ENCODE results near the gene TSC2. TPM values are rescaled to one million over a fixed set of nuclear protein-coding genes. Genes with fewer than 3 reads are reported as not detected.

TSC2 gene
- total RNA-seq, 1 experiment from 2014 or later: 134 TPM

- TF ChIP-seq, protein P1, sequence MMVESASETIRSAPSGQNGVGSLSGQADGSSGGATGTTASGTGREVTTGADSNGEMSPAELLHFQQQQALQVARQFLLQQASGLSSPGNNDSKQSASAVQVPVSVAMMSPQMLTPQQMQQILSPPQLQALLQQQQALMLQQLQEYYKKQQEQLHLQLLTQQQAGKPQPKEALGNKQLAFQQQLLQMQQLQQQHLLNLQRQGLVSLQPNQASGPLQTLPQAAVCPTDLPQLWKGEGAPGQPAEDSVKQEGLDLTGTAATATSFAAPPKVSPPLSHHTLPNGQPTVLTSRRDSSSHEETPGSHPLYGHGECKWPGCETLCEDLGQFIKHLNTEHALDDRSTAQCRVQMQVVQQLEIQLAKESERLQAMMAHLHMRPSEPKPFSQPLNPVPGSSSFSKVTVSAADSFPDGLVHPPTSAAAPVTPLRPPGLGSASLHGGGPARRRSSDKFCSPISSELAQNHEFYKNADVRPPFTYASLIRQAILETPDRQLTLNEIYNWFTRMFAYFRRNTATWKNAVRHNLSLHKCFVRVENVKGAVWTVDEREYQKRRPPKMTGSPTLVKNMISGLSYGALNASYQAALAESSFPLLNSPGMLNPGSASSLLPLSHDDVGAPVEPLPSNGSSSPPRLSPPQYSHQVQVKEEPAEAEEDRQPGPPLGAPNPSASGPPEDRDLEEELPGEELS (CRISPR knock-in tag; IDR thresholded peaks at IDR 0.05): no peak
- no peak for TF ChIP-seq ZBTB43 (CRISPR knock-in tag; IDR thresholded peaks at IDR 0.05)
- no peak for TF ChIP-seq IRF1 (CRISPR knock-in tag; IDR thresholded peaks at IDR 0.05)
- TF ChIP-seq ZNF532 (CRISPR knock-in tag; IDR thresholded peaks at IDR 0.05; ENCODE audit: borderline replicate concordance): no peak
- H3K27ac Mint-ChIP-seq: no peak overlapping the region; the same call in 1 of the 2 replicates
- peaks cover 3% of the 10 kb centered on the region; the same call in 1 of the 2 replicates for H3K36me3 Mint-ChIP-seq
- no peak overlapping the region for H3K4me3 Mint-ChIP-seq
- DNase-seq (ENCODE audit: low spot score) (no peak), ATAC-seq (no peak)
- CTCF ChIA-PET: interaction anchor here (1.1 to 5.8 kb wide), 3 partner anchors 51 to 85 kb away, joined by 3 to 73 read pairs (median 5); no protein-coding TSS in a partner anchor
- H3K9me3 Mint-ChIP-seq: no peaks in the 10 kb centered on the region
- H3K4me1 Mint-ChIP-seq: no peaks in the 10 kb centered on the region
- POLR2A ChIA-PET: no interaction called here
- H3K27me3 Mint-ChIP-seq (ENCODE audit: low read depth): no peaks in the 10 kb centered on the region
Measured at GRCh38 chr16:2088759-2089358, 41.1 kb downstream of the TSC2 start.

DNA sequence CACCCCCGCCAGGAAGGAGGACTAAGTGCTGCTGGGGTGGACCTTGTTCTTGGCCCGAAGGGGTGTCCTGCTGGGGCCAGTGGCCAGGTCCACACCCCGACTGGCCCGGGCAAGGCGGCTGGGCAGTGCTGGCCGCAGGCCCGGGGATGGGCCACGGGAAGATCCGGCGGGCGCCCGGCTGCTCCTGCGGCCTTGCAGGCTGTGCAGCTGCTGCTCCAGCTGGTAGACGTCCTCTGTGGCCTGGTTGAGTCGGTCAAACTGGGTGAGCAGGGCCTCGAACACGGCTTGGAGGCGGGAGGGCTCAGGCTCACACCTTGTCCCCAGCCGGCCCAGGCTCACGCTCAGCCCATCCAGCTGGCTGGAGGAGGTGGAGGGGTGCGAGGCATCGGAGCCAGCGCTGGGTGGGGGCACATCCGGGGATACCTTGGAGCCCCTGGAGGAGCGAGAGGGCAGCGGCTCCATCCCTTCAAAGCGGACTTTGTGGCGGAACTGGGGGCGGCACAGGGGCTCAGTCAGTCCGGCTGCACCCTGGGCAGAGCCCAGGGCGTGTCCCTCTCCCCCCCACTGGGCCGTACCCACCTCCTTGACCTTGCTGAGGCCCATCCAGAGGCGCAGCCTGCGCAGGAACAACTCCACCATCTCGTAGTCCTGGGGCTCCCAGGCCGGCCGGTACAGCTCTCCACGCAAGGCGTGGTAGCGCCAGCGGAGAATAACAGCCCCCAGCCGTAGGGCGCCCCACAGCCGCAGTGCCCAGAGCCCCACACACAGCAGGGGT, 42.1 kb downstream of the TSC2 start:
- no peak for TF ChIP-seq ZNF512 (CRISPR knock-in tag; IDR thresholded peaks at IDR 0.05; ENCODE audit: borderline replicate concordance)
- no peak for TF ChIP-seq EMX1 (CRISPR knock-in tag; IDR thresholded peaks at IDR 0.05)
- no peak for TF ChIP-seq JAZF1 (CRISPR knock-in tag; IDR thresholded peaks at IDR 0.05)
- TF ChIP-seq ETV6 (CRISPR knock-in tag; IDR thresholded peaks at IDR 0.05): no peak
- TF ChIP-seq TEAD4 (CRISPR knock-in tag; IDR thresholded peaks at IDR 0.05): no peak
- TF ChIP-seq ZBTB21 (CRISPR knock-in tag; IDR thresholded peaks at IDR 0.05; ENCODE audit: borderline replicate concordance): no peak
- no peak for TF ChIP-seq ZNF423 (CRISPR knock-in tag; IDR thresholded peaks at IDR 0.05)
- DNase-seq (ENCODE audit: low spot score) (no peak), ATAC-seq (no peak)
- H3K27me3 Mint-ChIP-seq (ENCODE audit: low read depth): no peaks in the 10 kb centered on the region
- POLR2A ChIA-PET: interaction anchor here (0.8 to 1.9 kb wide), 4 partner anchors 21 to 125 kb away, joined by 3 to 6 read pairs (median 3); partner anchors contain the start of genes NTHL1, RPS2, TRAF7 and TSC2
- H3K27ac Mint-ChIP-seq: no peak overlapping the region
- CTCF ChIA-PET: interaction anchor here (0.7 to 5.8 kb wide), 19 partner anchors 15 to 307 kb away, joined by 3 to 73 read pairs (median 6); partner anchors contain the start of genes NHERF2, NPW, NTHL1 and NUBP2
- peaks cover 3% of the 10 kb centered on the region; the same call in 1 of the 2 replicates for H3K36me3 Mint-ChIP-seq
- peak overlapping the region; percentile 55 for H3K4me3 Mint-ChIP-seq
- H3K9me3 Mint-ChIP-seq: no peaks in the 10 kb centered on the region
- H3K4me1 Mint-ChIP-seq: no peaks in the 10 kb centered on the region
